Stimulated activated CD8-positive, alpha-beta memory T cell treated with anti-CD3 and anti-CD28 coated beads, Interleukin-4, amount 100 ng/mL, for 48 hours (primary cell): Measurements from ENCODE around the gene ZC3H11A.
A peak's percentile ranks its signal among the peaks of the same experiment; 100 is the strongest.
"Not testable (repeated sequence)": the region's sequence is repeated elsewhere in the genome, so short reads cannot be mapped to it uniquely, and the experiment has no call there.

ENCODE experiments used
- DNase-seq: peaks from one replicate; pipeline ENCODE4 v3.0.0-alpha.2; 2020

Gene ZC3H11A

DNA sequence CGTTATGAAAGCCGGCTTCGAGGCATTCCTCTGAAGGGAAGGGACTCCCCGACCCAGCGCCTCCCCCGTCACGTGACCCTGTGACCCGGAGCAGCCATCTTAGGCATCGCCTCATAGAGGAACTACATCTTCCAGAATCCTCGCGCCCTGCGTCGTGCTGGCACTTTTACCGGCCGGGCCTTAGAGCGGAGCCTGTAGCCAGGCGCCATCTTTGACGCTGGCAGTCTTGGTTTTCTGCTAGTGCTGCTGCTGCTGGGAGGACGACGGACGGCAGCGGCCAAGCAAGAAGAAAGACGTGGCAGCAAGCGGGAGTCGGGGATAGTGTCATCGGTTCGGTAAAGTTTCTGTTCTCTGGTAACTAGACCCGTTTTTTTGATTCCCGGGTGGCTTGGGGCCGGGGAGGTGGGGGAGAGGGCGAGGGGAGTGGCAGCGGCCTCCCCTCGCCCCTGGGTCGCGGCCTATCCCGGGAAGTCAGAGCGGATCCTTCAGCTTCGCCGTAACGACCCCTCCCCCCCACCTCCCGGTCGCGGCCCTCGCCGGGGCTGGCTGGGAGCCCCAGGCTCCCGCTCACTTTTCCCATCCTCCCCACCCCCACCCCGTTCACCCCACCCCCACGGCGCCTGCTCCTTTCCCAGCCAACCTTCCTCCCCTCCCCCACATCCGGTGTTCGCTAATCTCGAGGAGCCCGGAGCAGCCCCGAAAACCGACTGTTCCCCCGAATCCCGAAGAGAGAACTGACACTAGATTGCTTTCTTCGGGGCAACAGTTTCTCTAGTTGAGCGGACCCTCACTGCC is at the start of gene ZC3H11A, which contains the start of gene ZBED6:
Gene ZC3H11A, plus strand, starts transcription at position 183 of the 795 bp plus-strand sequence. CDS start 21,448 bp downstream, outside the sequence.
Gene ZBED6, plus strand, starts transcription at position 183 of the 795 bp plus-strand sequence. CDS start 1,900 bp downstream, outside the sequence.
- peak; percentile 98 for DNase-seq

DNA sequence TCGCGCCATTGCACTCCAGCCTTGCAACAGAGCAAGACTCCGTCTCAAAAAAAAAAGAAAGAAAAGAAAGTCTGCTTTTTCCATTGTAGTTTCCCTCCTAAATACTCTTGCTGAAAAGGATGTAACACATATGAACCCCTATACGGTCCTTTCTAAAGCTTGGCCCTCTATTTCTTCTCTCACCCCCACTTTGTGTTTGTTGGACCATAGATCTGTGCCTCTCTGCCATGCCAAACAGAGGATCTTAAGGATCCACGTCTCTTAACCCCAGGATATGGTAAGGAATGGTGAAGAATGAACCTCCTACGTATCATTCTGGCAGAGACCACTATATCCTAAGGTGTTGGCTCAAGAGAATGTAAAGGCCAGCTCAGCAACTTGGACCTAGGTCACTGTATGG is 49.1 kb upstream of the ZC3H11A start:
- no peak for DNase-seq

DNA sequence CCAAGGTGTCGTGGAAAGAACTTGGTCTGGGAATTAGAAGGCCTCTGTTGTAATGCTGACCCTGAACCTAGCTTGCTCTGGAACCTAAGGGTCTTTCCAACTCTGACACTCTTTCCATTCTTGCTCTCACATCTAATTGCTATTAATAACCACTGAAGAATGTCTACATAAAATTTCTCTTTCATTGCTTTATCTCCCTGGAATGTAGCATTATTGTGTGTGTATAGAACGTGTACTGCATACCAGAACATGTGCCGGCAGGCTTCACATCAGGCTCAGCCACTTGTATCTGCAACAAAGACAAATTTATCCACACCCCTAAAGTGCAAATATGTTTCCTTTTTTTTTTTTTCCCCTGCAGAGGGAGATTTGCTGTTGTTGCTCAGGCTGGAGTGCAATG is 44.4 kb upstream of the ZC3H11A start:
- DNase-seq = no peak

DNA sequence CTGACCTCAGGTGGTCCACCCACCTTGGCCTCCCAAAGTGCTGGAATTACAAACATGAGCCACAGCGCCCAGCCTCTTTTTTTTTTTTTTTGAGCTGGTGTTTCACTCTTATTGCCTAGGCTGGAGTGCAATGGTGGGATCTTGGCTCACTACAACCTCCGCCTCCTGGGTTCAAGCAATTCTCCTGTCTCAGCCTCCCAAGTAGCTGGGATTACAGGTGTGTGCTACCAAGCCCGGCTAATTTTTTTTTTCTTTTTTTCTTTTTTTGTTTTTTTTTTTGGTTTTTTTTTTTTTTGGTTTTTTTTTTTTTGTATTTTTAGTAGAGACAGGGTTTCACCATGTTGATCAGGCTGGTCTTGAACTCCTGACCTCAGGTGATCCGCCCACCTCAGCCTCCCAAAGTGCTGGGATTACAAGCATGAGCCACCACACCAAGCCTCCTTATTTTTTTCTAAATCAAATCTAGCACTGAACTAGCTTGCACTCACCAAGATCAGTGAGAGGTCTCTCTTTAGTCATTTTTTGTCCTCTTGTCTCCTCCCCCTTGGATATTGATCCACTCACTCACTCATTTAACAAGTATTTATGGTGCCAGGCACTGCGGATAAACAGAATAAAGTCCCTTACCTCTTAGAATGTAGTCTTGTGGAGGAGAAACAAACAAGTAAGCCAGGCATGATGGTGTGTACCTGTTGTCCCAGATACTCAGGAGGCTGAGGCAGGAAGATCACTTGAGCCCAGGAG is 43.6 kb upstream of the ZC3H11A start:
- not testable (repeated sequence) for DNase-seq

DNA sequence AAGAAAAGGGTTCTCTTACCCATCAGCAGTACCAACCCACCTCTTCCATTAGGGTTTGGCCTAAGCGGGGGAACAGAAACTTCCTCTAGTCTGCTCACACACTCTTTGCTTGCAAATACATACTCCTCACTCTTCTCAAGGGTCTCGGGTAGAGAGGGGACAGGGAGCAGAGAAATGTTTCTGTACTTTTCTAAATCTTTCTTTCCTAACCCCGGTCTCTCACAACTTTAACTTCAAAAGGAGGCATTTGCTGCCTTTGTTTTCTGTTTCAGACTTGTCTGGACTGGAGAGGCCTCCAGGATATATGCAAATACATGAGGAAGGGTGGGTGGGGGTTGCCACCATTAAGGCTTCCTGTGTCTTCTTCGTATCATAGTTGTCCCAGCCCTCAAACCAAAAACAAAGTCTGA is 41.0 kb upstream of the ZC3H11A start:
- no peak for DNase-seq

DNA sequence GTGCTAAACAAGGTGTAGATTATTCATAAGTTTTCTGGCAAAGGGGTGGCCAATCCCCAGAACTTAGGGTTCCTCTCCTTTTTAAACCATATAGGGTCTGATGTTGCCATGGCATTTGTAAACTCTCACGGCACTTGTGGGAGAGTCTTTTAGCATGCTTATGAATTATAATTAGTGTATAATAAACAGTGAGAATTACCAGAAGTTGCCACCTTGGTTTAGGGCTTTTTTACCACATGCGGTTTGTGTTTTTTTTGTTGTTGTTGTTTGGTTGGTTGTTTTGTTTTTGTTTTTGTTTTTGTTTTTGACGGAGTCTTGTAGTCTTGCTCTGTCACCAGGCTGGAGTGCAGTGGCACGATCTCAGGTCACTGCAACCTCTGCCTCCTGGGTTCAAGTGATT is 39.4 kb upstream of the ZC3H11A start:
- no peak for DNase-seq

DNA sequence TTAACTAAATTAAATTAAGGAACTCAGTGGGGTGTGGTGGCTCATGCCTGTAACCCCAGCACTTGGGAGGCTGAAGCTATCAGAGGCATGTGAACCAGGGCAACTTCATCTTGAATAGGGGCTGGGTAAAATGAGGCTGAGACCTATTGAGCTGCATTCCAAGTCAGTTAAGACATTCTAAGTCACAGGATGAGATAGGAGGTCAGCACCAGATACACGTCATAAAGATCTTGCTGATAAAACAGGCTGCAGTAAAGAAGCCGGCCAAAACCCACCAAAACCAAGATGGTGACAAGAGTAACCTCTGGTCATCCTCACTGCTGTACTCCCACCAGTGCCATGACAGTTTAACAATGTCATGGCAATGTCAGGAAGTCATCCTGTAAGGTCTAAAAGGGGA is 36.7 kb upstream of the ZC3H11A start:
- not testable (repeated sequence) for DNase-seq

DNA sequence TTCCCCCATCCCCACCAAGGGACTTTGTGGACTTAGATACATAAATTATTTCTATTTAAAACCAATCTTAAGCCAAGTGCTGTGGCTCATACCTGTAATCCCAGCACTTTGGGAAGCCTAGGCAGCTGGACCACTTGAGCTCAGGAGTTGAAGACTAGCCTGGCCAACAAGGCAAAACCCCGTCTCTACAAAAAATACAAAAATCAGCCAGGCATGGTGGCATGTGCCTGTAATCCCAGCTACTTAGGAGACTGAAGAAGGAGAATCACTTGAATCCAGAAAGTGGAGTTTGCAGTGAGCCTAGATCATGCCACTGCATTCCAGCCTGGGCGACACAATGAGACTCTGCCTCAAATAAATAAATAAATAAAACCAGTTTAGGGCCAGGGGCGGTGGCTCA is 34.9 kb upstream of the ZC3H11A start:
- no peak for DNase-seq

DNA sequence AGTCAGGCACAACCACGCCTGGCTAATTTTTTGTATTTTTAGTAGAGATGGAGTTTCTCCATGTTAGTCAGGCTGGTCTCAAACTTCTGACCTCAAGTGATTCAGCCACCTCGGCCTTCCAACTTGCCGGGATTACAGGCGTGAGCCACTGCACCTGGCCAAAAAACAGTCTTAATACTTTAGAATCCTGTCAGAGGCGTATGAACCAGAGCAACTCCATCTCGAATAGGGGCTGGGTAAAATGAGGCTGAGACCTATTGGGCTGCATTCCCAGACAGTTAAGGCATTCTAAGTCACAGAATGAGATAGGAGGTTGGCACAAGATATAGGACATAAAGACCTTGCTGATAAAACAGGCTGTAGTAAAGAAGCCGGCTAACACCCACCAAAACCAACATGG is 33.5 kb upstream of the ZC3H11A start:
- not testable (repeated sequence) for DNase-seq

DNA sequence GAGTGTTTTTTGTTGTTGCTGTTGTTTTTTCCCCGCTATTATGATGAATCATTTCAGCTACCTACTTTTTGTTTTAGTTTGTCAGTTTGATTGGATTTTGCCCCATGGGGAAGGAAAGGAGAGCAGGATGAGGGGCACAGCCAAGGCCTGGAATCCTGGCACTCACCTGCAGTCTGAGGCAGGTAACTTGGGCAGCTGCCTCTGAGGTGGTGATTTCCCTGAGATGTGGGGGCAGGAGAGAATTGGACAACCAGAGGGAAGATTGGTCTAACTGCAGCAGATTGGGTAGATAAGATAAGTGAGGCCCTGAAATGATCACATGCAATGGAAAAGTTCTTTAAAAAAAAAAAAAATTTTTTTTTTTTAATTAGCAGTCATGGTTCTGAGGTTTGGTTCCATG is 31.9 kb upstream of the ZC3H11A start:
- DNase-seq = no peak

DNA sequence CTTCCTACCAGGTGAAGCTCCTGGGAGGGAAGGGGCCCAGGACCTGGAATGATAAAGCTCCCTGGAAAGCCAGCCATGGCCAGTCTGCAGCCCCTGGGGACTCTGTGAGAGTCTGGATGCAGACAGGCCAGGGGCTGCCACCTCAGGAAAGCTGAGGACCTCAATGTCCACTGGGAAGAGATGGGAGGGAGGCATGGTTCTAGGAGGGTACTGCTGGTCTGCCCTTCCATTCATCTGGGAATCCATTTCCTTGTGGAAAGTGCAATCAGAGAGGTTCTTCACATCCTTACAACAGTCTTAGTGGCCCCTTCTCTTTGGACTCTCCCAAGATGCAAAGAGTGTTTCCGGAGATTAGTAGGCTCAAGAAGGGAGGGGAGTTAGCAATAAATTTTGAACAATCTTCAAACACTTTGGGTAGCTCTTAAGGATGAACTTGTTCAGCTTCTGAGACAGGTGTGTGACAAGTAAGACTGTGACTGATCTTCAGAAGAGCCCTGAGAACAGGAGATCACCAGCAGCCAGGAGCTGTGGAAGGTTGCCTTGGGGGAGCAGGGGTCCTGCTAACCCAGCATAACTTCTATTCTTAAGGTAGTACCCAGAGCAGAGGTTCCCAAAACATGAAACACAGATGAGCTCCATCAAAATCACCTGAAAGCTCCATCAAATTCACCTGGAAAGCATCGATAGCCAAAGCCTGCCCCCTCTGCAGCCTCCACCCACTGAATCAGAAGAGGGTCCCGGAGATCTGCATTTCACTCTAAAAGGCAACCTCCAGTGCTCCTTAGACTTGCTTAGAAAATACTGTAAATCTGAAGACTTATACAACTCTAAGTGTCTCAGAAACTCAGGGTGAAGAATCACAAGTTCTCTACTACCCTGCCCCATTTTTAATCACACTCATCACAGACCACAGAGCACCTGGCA is 31.1 kb upstream of the ZC3H11A start:
- no peak for DNase-seq

DNA sequence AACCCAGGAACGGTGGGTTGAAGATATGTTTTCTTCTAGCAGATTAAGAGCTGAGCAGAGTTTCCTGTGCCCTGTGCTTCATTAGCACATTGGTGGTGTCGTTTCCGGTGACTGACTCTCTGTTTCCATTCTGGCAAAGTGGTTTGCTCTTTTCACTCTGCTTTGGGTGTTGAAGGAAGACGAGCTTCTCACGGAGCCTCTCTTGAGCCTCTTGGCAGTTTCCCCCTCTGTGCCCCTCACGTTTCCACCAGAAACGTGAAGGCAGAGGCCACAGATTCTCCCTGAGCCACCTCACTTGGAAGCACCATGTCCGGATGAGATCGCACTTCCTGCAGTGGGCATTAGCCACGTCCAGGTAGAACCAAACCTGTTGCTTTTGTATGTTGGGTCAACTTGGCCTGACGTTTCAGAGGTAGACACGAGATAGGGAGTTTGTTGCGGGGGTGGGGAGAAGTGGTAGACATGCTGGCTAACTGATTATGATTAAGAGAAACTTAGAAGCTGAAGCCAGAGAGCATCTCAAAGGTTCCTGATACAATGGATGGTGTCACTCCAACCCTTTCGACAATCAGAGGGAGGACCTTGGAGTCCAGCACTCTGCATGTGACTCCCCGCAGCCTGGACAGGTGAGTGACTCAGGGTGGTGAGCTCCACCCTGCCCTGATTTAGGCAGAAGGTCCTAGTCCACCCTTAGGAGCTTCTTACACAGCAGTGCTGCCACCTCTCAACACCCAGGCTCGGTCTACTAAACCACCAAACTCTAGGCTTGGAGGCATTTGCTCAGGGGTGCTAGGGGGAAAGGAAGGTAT is 30.2 kb upstream of the ZC3H11A start, which contains the start of gene LAX1:
Gene LAX1, plus strand, starts transcription at position 155 of the 809 bp plus-strand sequence. Its CDS starts 383 bp downstream, at position 538.
- DNase-seq = peak; percentile 81

DNA sequence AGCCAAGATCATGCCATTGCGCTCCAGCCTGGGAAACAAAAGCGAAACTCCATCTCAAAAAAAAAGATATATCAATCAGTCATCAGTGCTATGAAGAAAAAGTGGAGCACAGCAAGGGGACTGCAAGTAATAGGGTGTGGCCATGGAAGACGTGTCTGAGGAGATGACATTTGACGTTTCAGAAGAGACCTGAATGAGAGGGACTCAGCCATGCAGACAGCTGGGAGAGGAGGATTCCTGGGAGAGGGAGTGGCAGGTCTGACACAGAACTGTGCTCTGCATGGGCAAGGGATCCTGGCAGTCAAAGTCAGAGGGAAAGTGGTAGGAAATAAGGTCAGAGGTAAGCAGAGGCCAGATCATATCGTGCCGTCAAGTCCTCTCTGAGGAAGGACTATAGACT is 27.2 kb upstream of the ZC3H11A start:
- DNase-seq = no peak

DNA sequence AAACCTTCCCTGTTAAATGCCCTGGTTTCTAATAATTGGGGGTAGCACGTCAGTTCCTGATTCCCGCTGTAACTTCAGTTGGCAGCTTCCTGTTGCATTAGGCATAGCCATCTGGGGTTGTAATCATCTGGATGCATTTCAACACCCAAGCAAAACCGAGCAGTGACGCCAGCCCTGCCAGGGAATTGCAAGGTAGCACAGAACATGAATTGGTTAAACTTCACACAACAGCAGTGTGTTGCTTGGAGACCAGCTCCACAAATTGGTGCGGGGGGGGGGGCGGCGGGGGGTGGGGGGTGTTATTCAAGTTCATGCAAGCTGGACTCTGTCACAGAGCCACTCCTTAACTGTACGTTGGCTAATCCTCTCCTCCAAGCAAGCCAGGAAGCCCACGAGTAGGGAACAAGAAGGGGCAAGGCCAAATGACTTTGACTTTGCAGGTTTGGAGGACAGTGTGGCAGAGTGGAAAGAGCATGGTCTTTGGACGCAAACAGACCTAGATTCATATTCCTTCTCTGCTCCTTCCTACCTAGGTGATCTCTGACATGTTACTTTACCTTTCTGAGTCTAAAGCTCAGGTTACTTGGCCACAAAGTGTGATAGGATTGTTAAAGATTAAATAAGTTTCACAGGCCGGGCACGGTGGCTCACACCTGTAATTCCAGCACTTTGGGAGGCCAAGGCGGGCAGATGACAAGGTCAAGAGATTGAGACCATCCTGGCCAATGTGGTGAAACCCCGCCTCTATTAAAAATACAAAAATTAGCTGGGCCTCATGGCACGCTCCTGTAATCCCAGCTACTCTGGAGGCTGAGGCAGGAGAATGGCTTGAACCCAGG is 25.7 kb upstream of the ZC3H11A start:
- DNase-seq = no peak

DNA sequence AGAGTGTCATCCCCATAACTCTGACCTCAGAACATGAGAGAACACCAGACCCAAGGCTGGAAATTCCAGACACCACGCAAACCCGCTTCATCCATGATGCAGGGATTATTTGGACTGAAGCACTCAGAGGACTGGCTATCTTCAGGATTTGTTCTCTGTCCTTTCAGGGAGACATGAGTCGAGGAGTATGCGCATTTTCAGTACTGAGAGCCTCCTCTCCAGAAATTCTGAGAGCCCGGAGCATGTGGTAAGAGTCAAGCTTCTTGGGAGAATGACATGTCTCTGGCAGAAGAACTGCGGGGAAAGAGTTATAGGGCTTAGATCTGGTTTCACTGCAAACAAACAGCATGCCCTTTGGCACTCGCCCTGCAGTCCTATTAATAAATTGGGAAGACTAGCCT is 23.5 kb upstream of the ZC3H11A start:
- DNase-seq = no peak

DNA sequence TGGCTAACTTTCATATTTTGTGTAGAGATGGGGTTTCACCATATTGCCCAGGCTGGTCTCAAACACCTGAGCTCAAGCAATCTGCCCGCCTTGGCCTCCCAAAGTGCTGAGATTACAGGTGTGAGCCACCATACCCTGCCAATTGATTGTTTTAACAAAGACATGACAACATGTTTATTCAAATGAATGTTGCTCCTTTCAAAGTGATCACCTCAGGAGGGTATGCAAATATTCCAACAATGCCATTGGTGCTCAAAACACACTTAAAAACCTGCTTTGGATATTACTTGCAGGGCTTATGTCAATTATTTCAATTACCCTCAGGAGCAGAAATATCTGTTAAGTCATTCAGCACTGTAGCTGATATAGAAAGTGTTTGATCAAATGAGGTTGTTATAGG is 22.6 kb upstream of the ZC3H11A start:
- no peak for DNase-seq

DNA sequence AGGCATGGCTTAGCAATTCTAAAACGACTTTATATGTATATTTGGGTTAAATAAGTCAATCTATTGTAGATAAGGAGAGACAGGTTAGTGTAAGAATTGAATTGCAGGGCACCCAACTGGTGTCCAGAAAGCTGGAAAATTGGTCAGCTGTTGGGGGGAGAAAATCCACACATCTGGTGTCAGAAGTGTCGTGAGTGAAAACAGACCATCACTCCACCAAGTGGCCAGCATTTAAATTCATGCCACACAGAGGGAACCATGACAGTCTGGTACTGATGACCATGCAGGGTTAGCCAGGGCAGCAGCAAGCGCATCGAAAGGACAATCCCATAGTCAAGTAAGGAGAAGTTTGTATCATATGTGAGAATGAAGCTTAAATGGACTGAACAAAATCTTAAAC is 18.8 kb upstream of the ZC3H11A start:
- DNase-seq = no peak

DNA sequence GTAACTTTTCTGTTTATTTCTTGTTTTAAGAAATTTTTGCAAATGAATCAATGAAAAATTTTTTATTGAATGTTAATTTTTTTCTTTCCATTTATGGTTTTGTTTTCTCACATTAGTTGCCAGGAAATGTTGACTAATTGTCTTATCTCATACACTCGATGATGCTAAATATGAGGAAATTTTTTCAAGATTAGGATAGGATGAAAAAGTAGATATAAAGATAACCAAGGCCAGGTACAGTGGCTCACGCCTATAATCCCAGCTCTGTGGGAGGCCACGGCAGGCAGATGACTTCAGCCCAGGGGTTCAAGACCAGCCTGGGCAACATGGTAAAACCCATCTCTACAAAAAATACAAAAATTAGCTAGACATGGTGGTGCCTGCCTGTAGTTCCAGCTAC is 17.8 kb upstream of the ZC3H11A start:
- DNase-seq = no peak

DNA sequence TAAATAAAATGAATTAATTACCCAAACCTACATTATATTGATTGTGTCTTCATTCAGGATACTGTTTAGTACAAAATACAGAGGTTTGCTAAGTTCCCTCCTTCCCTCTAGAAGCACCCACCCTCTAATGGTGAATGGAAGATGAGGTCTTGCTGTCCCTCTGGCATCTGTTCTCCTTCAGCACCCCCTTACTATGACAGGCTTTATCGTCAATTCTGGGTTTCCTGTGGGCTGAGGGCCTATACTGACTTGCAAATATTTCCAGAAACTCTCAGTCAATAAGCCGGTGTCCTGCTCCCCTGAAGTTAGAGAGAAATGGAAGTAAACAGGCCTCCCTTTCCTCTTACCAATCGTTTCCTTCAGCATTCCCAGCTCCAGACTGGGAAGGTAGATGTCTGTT is 17.3 kb upstream of the ZC3H11A start:
- no peak for DNase-seq

DNA sequence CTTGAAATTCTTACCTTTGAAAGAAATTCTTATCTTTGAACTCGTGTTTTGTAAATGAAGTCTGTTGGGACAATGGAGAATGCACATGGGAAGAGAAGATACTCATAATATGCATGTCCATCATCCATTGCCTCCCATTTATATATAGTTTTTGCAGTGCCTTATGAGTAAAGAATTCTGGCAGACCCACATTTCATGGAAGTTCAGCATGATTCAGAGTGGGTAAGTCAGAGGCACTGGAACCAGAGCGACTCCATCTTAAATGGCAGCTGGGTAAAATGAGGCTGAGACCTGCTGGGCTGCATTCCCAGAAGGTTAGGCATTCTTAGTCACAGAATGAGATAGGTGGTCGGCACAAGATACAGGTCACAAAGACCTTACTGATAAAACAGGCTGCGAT is 16.6 kb upstream of the ZC3H11A start:
- DNase-seq = no peak

DNA sequence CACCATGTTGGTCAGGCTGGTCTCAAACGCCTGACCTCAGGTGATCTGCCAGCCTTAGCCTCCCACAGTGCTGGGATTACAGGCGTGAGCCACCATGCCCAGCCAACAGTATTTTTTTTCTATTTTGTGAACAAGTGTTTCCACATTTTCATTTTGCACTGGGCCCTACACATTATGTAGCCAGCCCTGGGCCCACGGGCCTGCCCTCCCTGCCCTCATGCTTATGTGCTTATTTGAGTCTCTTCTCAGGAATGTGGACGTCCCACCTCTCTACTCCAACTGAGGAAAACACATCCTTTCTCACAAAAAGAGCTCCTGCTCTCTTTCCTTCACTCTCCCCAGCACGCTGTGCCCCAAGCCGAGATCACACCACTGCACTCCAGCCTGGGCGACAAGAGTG is 13.5 kb upstream of the ZC3H11A start:
- DNase-seq = no peak
